ENCODE measurements around the gene RGMA. TPM values are rescaled to one million over a fixed set of nuclear protein-coding genes. Genes with fewer than 3 reads are reported as not detected.

Gene RGMA
- total RNA-seq, 5 donors from 2014 or later (not counting 1 experiment from before 2014, with no cell fraction given): 0.15 to 0.44 (median 0.23) TPM; not detected in 2

DNA sequence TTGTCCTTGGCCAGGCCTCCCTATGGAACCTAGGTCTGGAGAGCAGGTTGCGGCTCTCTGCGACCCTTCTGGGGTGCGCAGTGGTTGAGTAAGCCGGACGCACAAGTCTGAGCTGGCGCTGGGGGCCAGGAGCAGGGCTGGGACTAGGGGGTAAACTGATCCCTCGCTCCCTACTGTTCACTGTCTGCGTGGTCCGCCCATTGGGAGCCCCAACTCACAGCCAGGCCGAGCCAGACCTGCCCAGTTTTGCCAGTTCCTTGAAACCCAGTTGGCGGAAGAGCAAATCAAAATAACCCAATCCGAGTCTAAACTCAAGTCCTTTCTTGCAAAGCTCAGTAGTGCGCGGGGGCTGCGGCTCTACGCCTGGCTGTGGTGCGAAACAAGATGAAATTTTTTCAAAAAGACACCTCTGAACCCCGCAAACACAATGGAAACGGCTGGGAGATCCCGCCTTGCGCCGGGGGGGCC lies 17.5 kb downstream of the RGMA start:
- CTCF ChIA-PET: no interaction called here
- no peak for ATAC-seq (replicated peaks in 1 of 4)
- Mint-ChIP-seq H3K4me1 (peaks cover 16 to 22% (median 17%) of the 10 kb centered on the region in 3 donors), H3K36me3 (no peaks in the 10 kb centered on the region), H3K4me3 (peak overlapping the region in 1 of 3 donors; percentile 81), H3K27ac (no peak overlapping the region), H3K9me3 (no peaks in the 10 kb centered on the region), H3K27me3 (peaks cover 52 to 54% of the 10 kb centered on the region in 2 donors)
- Histone ChIP-seq H3K27ac (ENCODE audit: low read length) (no peak overlapping the region), H3K27me3 (replicated peaks in 1 of 2; ENCODE audit: control insufficient read depth in 2 of 2, extremely low read depth in 1 of 2, insufficient read depth in 2 of 2, low read length in 1 of 2) (peaks cover 0 to 46% of the 10 kb centered on the region in 2 experiments), H3K4me1 (ENCODE audit: control insufficient read depth in 1 of 2, extremely low read depth in 1 of 2, insufficient read depth in 2 of 2, low read length in 2 of 2) (peaks cover 0 to 15% of the 10 kb centered on the region in 2 experiments), H3K4me3 (ENCODE audit: control insufficient read depth in 1 of 2, extremely low read depth in 1 of 2, low read length in 1 of 2) (no peak overlapping the region), H3K9me3 (no peaks in the 10 kb centered on the region), H3K36me3 (ENCODE audit: control insufficient read depth in 2 of 2, extremely low read depth in 1 of 2, insufficient read depth in 1 of 2, low read length in 1 of 2) (no peaks in the 10 kb centered on the region)
- 86% methylated on average over 19 of the region's 22 CpGs for WGBS (ENCODE audit: insufficient coverage)
- DNase-seq: no peak
- POLR2A ChIA-PET: no interaction called here

DNA sequence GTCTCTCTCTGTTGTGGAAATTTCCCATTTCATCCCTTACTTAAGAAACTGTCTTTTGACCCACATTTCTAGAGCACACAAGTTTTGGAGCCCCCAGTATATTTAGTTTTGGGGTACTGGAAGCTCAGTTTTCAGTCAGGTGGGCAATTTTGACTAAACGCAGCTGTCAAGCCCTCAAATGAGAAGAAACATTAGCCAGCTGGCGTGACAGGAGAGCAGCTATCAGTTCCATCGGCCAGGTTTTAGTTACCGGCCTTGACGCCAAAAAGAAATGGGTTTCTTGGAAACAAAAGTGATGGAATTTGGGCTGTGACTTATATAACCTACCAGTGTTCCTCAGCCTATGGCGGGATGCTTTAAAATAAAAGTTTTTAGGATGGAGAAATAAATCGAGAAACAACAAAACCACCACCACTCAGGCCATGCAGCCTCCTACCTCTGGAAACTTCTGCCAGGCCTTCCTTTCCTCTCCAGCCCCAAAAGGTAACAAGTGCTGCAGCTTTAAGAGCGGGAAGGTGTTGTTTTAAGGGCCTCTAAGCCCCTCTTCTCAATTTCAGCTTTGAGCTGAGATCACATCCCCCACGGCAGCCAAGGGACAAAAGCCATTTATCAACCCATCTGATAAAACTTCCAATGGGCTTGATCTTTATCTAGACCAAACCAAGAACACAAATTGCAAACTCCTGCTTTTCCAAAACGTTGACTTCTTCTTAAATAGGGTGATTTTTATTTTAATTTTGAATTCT lies 18.3 kb downstream of the RGMA start:
- ATAC-seq (replicated peaks in 1 of 4): no peak
- H3K27ac Mint-ChIP-seq: no peak overlapping the region
- ChIA-PET POLR2A (no interaction called here), CTCF (interaction anchor here in 1 of 2 donors (0.5 kb wide), 1 partner anchor 24 kb away, joined by 3 read pairs; no protein-coding TSS in a partner anchor)
- Histone ChIP-seq H3K4me1 (ENCODE audit: control insufficient read depth in 1 of 2, extremely low read depth in 1 of 2, insufficient read depth in 2 of 2, low read length in 2 of 2) (peaks cover 0 to 15% of the 10 kb centered on the region in 2 experiments), H3K27me3 (replicated peaks in 1 of 2; ENCODE audit: control insufficient read depth in 2 of 2, extremely low read depth in 1 of 2, insufficient read depth in 2 of 2, low read length in 1 of 2) (peaks cover 0 to 48% of the 10 kb centered on the region in 2 experiments), H3K9me3 (no peaks in the 10 kb centered on the region), H3K27ac (ENCODE audit: low read length) (no peak overlapping the region), H3K4me3 (ENCODE audit: control insufficient read depth in 1 of 2, extremely low read depth in 1 of 2, low read length in 1 of 2) (no peak overlapping the region), H3K36me3 (ENCODE audit: control insufficient read depth in 2 of 2, extremely low read depth in 1 of 2, insufficient read depth in 1 of 2, low read length in 1 of 2) (no peaks in the 10 kb centered on the region)
- H3K4me1 Mint-ChIP-seq: peaks cover 16 to 22% (median 17%) of the 10 kb centered on the region in 3 donors
- no peak for DNase-seq
- H3K4me3 Mint-ChIP-seq: no peak overlapping the region
- WGBS (ENCODE audit: insufficient coverage): 76% methylated on average over 5 of the region's 10 CpGs
- peaks cover 45 to 47% of the 10 kb centered on the region in 2 donors for H3K27me3 Mint-ChIP-seq
- no peaks in the 10 kb centered on the region for H3K9me3 Mint-ChIP-seq
- no peaks in the 10 kb centered on the region for H3K36me3 Mint-ChIP-seq

DNA sequence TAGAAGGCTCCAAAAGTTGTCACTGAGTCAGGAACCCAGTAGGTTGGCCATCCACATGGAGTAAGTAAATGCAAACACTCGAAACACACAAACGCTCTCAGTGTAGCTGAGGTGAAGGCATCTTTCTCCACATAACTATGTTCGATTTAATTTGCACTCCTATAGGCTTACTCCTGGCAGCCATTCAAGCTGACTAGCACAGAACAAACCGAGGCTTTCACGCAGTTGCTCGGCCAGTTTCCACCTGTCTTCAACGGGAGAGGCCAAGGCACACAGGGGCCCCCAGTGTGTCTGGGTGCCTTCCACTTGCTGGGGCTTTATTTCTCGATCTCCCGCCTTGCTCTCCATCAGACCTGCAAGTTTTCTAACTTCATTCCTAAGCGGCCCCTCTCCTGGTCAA lies 18.9 kb downstream of the RGMA start:
- CTCF ChIA-PET: interaction anchor here in 1 of 2 donors (0.5 kb wide), 1 partner anchor 24 kb away, joined by 3 read pairs; no protein-coding TSS in a partner anchor
- POLR2A ChIA-PET: no interaction called here
- Mint-ChIP-seq H3K4me3 (no peak overlapping the region), H3K36me3 (no peaks in the 10 kb centered on the region), H3K27me3 (peaks cover 41 to 42% of the 10 kb centered on the region in 2 donors), H3K27ac (no peak overlapping the region), H3K9me3 (no peaks in the 10 kb centered on the region), H3K4me1 (peaks cover 16 to 22% (median 17%) of the 10 kb centered on the region in 3 donors)
- 90% methylated on average over 7 of the region's 10 CpGs for WGBS (ENCODE audit: insufficient coverage)
- Histone ChIP-seq H3K27me3 (replicated peaks in 1 of 2; ENCODE audit: control insufficient read depth in 2 of 2, extremely low read depth in 1 of 2, insufficient read depth in 2 of 2, low read length in 1 of 2) (peaks cover 0 to 53% of the 10 kb centered on the region in 2 experiments), H3K4me1 (ENCODE audit: control insufficient read depth in 1 of 2, extremely low read depth in 1 of 2, insufficient read depth in 2 of 2, low read length in 2 of 2) (peaks cover 0 to 15% of the 10 kb centered on the region in 2 experiments), H3K36me3 (ENCODE audit: control insufficient read depth in 2 of 2, extremely low read depth in 1 of 2, insufficient read depth in 1 of 2, low read length in 1 of 2) (no peaks in the 10 kb centered on the region), H3K9me3 (no peaks in the 10 kb centered on the region), H3K4me3 (ENCODE audit: control insufficient read depth in 1 of 2, extremely low read depth in 1 of 2, low read length in 1 of 2) (no peak overlapping the region), H3K27ac (ENCODE audit: low read length) (no peak overlapping the region)
- ATAC-seq (replicated peaks in 1 of 4) (no peak), DNase-seq (no peak)

DNA sequence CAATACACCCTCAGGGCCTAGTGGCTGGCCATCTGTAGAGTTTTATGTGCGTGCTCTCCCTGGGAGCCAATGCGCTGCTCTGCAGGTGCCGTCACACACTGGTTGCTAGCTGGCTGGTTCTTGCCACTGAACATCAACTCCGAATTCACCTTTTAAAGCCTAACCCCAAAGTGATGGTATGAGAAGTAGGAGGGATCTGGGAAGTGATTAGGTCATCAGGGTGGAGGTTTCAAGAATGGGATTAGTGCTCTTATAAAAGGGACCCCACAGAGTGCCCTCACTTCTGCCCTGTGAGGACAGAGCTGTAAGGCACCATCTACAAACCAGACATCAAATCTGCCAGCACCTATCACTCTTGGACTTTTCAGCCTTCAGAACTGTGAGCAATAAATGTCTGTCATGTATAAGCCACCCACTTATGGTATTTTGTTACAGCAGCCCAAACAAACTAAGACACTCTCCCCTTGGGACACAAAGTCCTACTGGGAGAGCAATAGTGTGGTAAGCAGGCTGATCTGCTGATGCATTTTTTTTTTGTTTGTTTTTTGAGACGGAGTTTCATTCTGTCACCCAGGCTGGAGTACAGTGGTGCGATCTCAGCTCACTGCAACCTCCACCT lies 20.3 kb downstream of the RGMA start:
- Histone ChIP-seq H3K36me3 (ENCODE audit: control insufficient read depth in 2 of 2, extremely low read depth in 1 of 2, insufficient read depth in 1 of 2, low read length in 1 of 2) (no peaks in the 10 kb centered on the region), H3K4me1 (ENCODE audit: control insufficient read depth in 1 of 2, extremely low read depth in 1 of 2, insufficient read depth in 2 of 2, low read length in 2 of 2) (peaks cover 0 to 15% of the 10 kb centered on the region in 2 experiments), H3K27ac (ENCODE audit: low read length) (no peak overlapping the region), H3K4me3 (ENCODE audit: control insufficient read depth in 1 of 2, extremely low read depth in 1 of 2, low read length in 1 of 2) (no peak overlapping the region), H3K27me3 (replicated peaks in 1 of 2; ENCODE audit: control insufficient read depth in 2 of 2, extremely low read depth in 1 of 2, insufficient read depth in 2 of 2, low read length in 1 of 2) (peaks cover 0 to 50% of the 10 kb centered on the region in 2 experiments), H3K9me3 (no peaks in the 10 kb centered on the region)
- no peak for DNase-seq
- H3K27ac Mint-ChIP-seq: no peak overlapping the region
- peaks cover 28% of the 10 kb centered on the region in 2 donors for H3K27me3 Mint-ChIP-seq
- H3K4me1 Mint-ChIP-seq: peaks cover 12 to 17% (median 12%) of the 10 kb centered on the region in 3 donors
- POLR2A ChIA-PET: no interaction called here
- no peaks in the 10 kb centered on the region for H3K9me3 Mint-ChIP-seq
- ATAC-seq (replicated peaks in 1 of 4): no peak
- 83% methylated on average over 2 of the region's 6 CpGs for WGBS (ENCODE audit: insufficient coverage)
- CTCF ChIA-PET: no interaction called here
- no peaks in the 10 kb centered on the region for H3K36me3 Mint-ChIP-seq
- H3K4me3 Mint-ChIP-seq: no peak overlapping the region

DNA sequence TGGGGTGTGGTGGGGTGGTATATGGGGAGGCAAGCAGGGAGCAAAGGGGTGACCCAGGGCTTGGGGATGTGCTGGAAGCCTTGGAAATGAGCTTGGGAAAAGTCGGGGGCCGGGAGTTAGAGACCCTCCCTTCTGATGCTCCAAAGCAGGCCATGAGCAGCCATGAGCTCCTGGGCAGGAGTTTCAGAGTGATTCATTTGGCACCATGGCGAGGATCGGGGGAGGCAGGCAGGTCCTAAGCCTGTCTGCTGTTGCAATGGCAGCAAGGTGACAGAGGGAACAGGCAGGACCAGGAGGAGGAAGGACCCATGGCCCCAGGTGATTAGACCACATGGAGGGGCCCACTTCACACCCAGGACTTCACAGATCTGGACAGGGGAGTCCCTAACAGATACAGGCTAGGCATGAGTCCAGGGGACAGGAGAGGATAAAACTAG lies 21.3 kb downstream of the RGMA start:
- H3K27me3 Mint-ChIP-seq: peaks cover 25 to 26% of the 10 kb centered on the region in 2 donors
- no peak overlapping the region for H3K4me3 Mint-ChIP-seq
- H3K36me3 ChIP-seq (ENCODE audit: control insufficient read depth in 2 of 2, extremely low read depth in 1 of 2, insufficient read depth in 1 of 2, low read length in 1 of 2): no peaks in the 10 kb centered on the region
- no peak overlapping the region for H3K27ac ChIP-seq (ENCODE audit: low read length)
- no peaks in the 10 kb centered on the region for H3K36me3 Mint-ChIP-seq
- DNase-seq (no peak), ATAC-seq (replicated peaks in 1 of 4) (no peak)
- H3K9me3 Mint-ChIP-seq: no peaks in the 10 kb centered on the region
- ChIA-PET POLR2A (no interaction called here), CTCF (interaction anchor here in 1 of 2 donors (1.1 kb wide), 1 partner anchor 8 kb away, joined by 3 read pairs; no protein-coding TSS in a partner anchor)
- H3K4me3 ChIP-seq (ENCODE audit: control insufficient read depth in 1 of 2, extremely low read depth in 1 of 2, low read length in 1 of 2): no peak overlapping the region
- peaks cover 7 to 11% (median 8%) of the 10 kb centered on the region in 3 donors for H3K4me1 Mint-ChIP-seq
- H3K27me3 ChIP-seq (replicated peaks in 1 of 2; ENCODE audit: control insufficient read depth in 2 of 2, extremely low read depth in 1 of 2, insufficient read depth in 2 of 2, low read length in 1 of 2): peaks cover 0 to 48% of the 10 kb centered on the region in 2 experiments
- H3K27ac Mint-ChIP-seq: no peak overlapping the region
- peaks cover 0 to 7% of the 10 kb centered on the region in 2 experiments for H3K4me1 ChIP-seq (ENCODE audit: control insufficient read depth in 1 of 2, extremely low read depth in 1 of 2, insufficient read depth in 2 of 2, low read length in 2 of 2)
- 89% methylated on average over 4 of the region's 4 CpGs for WGBS (ENCODE audit: insufficient coverage)
- no peaks in the 10 kb centered on the region for H3K9me3 ChIP-seq

DNA sequence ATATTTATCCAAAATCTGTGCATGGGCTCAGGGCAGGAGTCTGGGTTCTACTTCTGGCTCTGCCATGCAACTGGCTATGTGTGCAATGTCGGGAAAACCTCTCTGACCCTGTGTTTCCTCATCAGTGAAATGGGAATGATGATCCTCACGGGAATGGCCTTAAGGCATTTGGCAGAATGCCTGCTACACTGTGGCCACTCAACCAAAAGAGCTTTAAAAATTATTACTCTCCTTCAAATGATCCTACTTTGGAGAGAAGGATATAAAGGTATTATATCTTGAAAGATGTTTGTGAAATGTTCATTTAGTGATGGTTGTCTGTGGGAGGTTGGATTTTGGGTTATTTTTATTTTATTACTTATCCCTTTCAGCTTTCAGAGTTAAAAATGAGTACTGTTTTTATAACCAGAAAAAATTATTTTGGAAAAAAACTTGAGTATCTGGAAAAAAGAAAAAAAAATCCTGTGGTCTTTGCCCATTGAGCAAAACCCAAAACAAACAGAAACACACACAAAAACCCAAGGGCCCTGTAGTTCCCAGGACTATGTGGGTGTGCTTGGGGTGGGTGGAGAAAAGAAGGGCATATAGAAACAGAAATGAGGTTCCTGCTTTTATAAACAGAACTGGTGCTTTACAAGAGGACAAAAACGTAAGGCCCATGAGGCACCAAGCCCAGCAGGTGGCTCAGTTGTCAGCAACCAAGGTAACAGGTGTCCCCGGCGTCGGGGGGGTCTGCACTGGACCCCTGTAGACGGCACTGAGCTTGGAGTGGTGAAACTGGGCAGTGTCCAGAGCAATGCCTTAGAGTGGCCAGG lies 22.0 kb downstream of the RGMA start:
- Histone ChIP-seq H3K36me3 (ENCODE audit: control insufficient read depth in 2 of 2, extremely low read depth in 1 of 2, insufficient read depth in 1 of 2, low read length in 1 of 2) (no peaks in the 10 kb centered on the region), H3K27me3 (replicated peaks in 1 of 2; ENCODE audit: control insufficient read depth in 2 of 2, extremely low read depth in 1 of 2, insufficient read depth in 2 of 2, low read length in 1 of 2) (peaks cover 0 to 42% of the 10 kb centered on the region in 2 experiments), H3K4me3 (ENCODE audit: control insufficient read depth in 1 of 2, extremely low read depth in 1 of 2, low read length in 1 of 2) (no peak overlapping the region), H3K4me1 (ENCODE audit: control insufficient read depth in 1 of 2, extremely low read depth in 1 of 2, insufficient read depth in 2 of 2, low read length in 2 of 2) (peaks cover 0 to under 1% of the 10 kb centered on the region in 2 experiments), H3K9me3 (no peaks in the 10 kb centered on the region), H3K27ac (ENCODE audit: low read length) (no peak overlapping the region)
- Mint-ChIP-seq H3K4me3 (no peak overlapping the region), H3K4me1 (peaks cover 3 to 7% (median 5%) of the 10 kb centered on the region in 3 donors), H3K9me3 (no peaks in the 10 kb centered on the region), H3K27ac (no peak overlapping the region), H3K36me3 (no peaks in the 10 kb centered on the region), H3K27me3 (peaks cover 21 to 23% of the 10 kb centered on the region in 2 donors)
- WGBS (ENCODE audit: insufficient coverage): 59% methylated on average over 5 of the region's 7 CpGs
- CTCF ChIA-PET: interaction anchor here in 1 of 2 donors (1.1 kb wide), 1 partner anchor 8 kb away, joined by 3 read pairs; no protein-coding TSS in a partner anchor
- POLR2A ChIA-PET: no interaction called here
- no peak for DNase-seq
- ATAC-seq (replicated peaks in 1 of 4): no peak

Data from T-cell (primary cell).